Myocyte (in vitro differentiated cells): ENCODE results near the gene PLD4. TPM values are rescaled to one million over a fixed set of nuclear protein-coding genes. Genes with fewer than 3 reads are reported as not detected.

ENCODE experiments used
- DNase-seq: peaks from one replicate; pipeline ENCODE4 v3.0.0-alpha.2; 2012; ENCODE audit warnings: low read depth
- total RNA-seq: library from RNA; depleted of rRNA; stranded (reverse); fragments of >200 nt; gene quantifications from 2 replicates; pipeline ENCODE4 v1.2.3, GENCODE V29; 2014

PLD4 gene
- total RNA-seq, 1 donor from 2014 or later: not detected

- peak; percentile 98 for DNase-seq
These were observed 48.4 kb downstream of the PLD4 start for GRCh38 chr14:104973135-104973384.

- peak; percentile 83 for DNase-seq
These were observed 48.9 kb downstream of the PLD4 start for GRCh38 chr14:104973385-104974145.

- DNase-seq: no peak
These were observed 49.5 kb downstream of the PLD4 start for GRCh38 chr14:104974146-104974541.

GRCh38 chr14:104974665-104975390, 50.1 kb downstream of the PLD4 start:
- DNase-seq: no peak

GRCh38 chr14:104975481-104976197, 51.0 kb downstream of the PLD4 start:
- peak; percentile 65 for DNase-seq

- DNase-seq: peak; percentile 87
These were observed 51.7 kb downstream of the PLD4 start for GRCh38 chr14:104976198-104977007.

- DNase-seq: no peak
These were observed 52.5 kb downstream of the PLD4 start for GRCh38 chr14:104977008-104977680.

- DNase-seq: peak; percentile 80
These were observed 53.3 kb downstream of the PLD4 start, which contains the start of gene AHNAK2 for GRCh38 chr14:104977681-104978653. Gene AHNAK2, minus strand, starts transcription at chr14:104978374. Its CDS starts 137 bp downstream, at chr14:104978237.

GRCh38 chr14:104978746-104979691, 54.3 kb downstream of the PLD4 start:
- no peak for DNase-seq

GRCh38 chr14:104979758-104980610, 55.3 kb downstream of the PLD4 start:
- DNase-seq: peak; percentile 49

- DNase-seq: no peak
These were observed 56.2 kb downstream of the PLD4 start for GRCh38 chr14:104980611-104981531.

- DNase-seq: peak; percentile 93
These were observed 57.2 kb downstream of the PLD4 start for GRCh38 chr14:104981699-104982541.

- no peak for DNase-seq
These were observed 58.0 kb downstream of the PLD4 start for GRCh38 chr14:104982548-104983230.
